OCI-LY1 (cell line): ENCODE data around the gene STX8.

ENCODE experiments used
- EZH2 ChIP-seq: fragments of 200-600 bp; sonication (generic), shearing (Covaris generic); IDR thresholded peaks from 2 replicates; pipeline ENCODE4 v1.8.0; 2017; ENCODE audit warnings: borderline replicate concordance, mixed run types, mild to moderate bottlenecking, antibody characterized with exemption, low read length, moderate library complexity, mixed read lengths
- TF ChIP-seq, protein P1 (sequence below): fragments of 200-600 bp; sonication (generic), shearing (Covaris generic); IDR thresholded peaks from 2 replicates; pipeline ENCODE4 v1.5.1; 2017; ENCODE audit warnings: mild to moderate bottlenecking, antibody characterized with exemption, low read length, moderate library complexity, mixed read lengths

- TF ChIP-seq, protein P1, sequence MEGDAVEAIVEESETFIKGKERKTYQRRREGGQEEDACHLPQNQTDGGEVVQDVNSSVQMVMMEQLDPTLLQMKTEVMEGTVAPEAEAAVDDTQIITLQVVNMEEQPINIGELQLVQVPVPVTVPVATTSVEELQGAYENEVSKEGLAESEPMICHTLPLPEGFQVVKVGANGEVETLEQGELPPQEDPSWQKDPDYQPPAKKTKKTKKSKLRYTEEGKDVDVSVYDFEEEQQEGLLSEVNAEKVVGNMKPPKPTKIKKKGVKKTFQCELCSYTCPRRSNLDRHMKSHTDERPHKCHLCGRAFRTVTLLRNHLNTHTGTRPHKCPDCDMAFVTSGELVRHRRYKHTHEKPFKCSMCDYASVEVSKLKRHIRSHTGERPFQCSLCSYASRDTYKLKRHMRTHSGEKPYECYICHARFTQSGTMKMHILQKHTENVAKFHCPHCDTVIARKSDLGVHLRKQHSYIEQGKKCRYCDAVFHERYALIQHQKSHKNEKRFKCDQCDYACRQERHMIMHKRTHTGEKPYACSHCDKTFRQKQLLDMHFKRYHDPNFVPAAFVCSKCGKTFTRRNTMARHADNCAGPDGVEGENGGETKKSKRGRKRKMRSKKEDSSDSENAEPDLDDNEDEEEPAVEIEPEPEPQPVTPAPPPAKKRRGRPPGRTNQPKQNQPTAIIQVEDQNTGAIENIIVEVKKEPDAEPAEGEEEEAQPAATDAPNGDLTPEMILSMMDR, result no peak
- TF ChIP-seq EZH2, result no peak
Observed at GRCh38 chr17:9228408-9229159, 347.0 kb downstream of the STX8 start.
